Activated naive CD4-positive, alpha-beta T cell treated with anti-CD3 and anti-CD28 coated beads, Interleukin-2, amount 50 U/mL, for 72 hours (primary cell): ENCODE results near the gene EGFR. TPM values are rescaled to one million over a fixed set of nuclear protein-coding genes. Genes with fewer than 3 reads are reported as not detected.

ENCODE experiments used
- ATAC-seq, 2 donors: fragments of 150-1000 bp; cut with Tn5 transposase; 2 replicates each; pipeline ENCODE4 v1.10.0; 2021; ENCODE audit warnings: mild to moderate bottlenecking in 2 of 2, moderate library complexity in 2 of 2
- DNase-seq, 2 donors: peaks; one replicate each; pipeline ENCODE4 v3.0.0; 2021 to 2022; ENCODE audit warnings: low spot score in 2 of 2
- H3K27ac Mint-ChIP-seq, 2 donors: one replicate each; pipeline ENCODE4 v1.8.0; 2022; ENCODE audit warnings: mild to moderate bottlenecking in 2 of 2, mixed read lengths in 2 of 2
- H3K36me3 Mint-ChIP-seq, 2 donors: one replicate each; pipeline ENCODE4 v1.8.0; 2022; ENCODE audit warnings: mixed read lengths in 2 of 2
- H3K9me3 Mint-ChIP-seq, 2 donors: one replicate each; pipeline ENCODE4 v1.8.0; 2022; ENCODE audit warnings: mixed read lengths in 2 of 2
- total RNA-seq, 2 donors: library from RNA; stranded (reverse); gene quantifications; one replicate each; pipeline ENCODE4 v1.2.3, GENCODE V29; 2022

The EGFR gene
- total RNA-seq, 2 donors from 2014 or later, result not detected

DNA sequence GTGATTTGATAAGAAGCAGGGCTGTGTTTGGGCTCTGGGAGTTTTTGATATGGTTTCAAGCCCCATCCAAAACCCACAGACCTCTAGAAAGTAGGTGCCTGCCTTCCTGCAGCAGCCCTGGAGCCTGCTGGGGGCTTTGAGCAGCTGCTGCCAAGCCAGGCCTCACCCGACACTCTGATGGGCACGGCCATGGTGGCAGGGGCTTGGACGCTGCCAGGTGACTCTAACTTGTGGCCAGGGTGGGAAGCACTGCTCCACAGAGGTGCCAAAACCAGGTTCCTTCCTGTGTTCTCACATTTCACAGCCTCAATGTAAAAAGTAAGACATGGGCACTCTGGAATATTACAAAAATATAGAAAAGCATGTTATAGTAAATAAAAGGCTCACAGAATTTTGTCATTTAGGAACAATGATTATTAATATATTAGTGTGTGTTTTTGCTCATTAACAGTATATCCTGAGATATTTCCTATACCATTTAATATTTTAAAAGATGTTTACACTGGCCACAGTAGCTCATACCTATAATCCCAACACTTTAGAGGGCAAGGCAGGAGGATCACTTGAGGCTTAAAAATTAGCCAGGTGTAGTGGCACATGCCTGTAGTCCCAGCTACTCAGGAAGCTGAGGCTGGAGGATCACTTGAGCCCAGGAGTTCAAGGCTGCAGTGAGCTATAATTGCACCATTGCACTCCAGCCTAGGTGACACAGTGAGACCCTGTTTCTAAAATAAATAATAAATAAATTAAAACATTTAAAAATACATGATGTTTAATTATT, 95.1 kb downstream of the EGFR start:
- H3K36me3 Mint-ChIP-seq, result no peaks in the 10 kb centered on the region
- no peak overlapping the region for H3K27ac Mint-ChIP-seq
- DNase-seq, result no peak
- no peaks in the 10 kb centered on the region for H3K9me3 Mint-ChIP-seq
- ATAC-seq, result no peak

DNA sequence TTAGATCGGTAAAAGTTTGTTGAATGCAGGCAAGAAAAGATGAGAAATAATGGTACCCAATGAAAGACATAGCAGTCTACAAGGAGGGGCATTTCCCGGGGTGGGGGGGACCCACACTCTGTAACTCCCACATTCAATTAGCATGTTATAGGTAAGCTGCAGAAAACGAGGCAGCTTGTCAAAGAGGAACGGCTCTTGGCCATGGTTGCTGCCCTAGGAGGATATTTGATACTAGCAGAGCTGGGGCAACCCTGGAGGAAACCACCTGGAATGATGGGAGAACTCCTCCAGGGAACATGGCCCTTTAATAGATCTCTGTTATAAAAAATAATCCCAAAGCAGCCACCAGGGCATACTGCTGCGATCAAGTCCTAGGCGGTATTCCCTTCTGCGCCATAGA, 98.5 kb downstream of the EGFR start:
- no peak overlapping the region for H3K27ac Mint-ChIP-seq
- ATAC-seq (no peak), DNase-seq (no peak)
- no peaks in the 10 kb centered on the region for H3K36me3 Mint-ChIP-seq
- H3K9me3 Mint-ChIP-seq, result no peaks in the 10 kb centered on the region

DNA sequence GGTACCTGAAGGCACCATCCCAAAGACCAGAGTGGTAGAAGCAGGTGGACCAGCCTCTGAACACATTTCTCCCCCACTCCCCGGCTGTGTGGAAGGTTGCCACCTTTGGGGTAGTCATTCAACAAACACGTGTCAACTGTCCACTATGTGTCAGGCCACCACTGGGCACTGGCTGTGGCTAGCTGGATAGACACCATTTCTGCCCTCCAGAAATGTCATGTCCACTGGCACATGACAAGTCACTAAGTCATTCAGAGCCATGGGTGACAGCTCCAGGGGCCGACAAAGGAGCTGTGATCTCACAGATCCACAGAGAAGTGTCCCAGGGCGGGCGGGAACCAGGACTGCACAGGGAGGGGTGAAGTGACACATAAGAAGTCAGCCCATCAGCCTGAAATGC, 99.6 kb downstream of the EGFR start:
- Mint-ChIP-seq H3K36me3 (no peaks in the 10 kb centered on the region), H3K9me3 (no peaks in the 10 kb centered on the region), H3K27ac (no peak overlapping the region)
- DNase-seq (no peak), ATAC-seq (no peak)

DNA sequence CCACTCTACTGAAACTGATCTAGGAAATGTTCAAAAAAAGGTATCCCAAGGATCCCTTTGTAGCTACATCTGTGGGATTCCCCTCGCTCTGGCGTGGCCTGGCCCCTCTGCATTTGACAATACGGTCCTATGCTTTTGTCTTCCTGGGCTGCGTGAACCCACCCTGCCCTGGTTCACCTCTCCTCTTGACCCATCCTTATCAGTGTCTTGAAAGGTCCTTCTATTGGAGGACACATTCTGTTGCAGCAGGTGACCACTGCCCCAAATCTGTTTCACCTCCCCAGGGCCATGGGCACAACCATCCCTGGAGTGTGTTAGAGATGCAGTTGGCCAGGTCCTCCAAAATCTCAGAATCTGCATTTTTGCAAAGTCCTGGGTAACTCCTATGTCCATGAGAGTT, 100.8 kb downstream of the EGFR start:
- ATAC-seq (no peak), DNase-seq (no peak)
- H3K27ac Mint-ChIP-seq, result no peak overlapping the region
- no peaks in the 10 kb centered on the region for H3K36me3 Mint-ChIP-seq
- no peaks in the 10 kb centered on the region for H3K9me3 Mint-ChIP-seq

DNA sequence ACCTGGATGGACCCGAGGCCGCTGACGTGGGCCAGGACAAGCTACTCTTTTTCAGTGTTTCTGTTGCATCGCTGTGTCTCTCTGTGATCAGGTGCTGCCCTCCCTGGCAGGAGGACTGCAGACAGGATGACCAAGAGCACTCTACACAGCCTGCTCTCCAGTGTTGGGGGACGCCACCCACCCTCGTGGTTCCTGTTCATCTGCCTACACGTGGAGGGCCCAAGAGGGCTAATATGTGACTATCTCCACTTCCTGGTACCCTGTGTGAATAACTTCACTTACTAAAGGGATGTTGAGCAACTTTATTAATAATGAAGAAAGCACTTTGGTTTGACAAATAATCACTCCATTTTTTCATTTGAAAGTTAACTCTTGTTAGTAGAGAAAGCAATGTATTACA, 101.3 kb downstream of the EGFR start:
- H3K36me3 Mint-ChIP-seq, result no peaks in the 10 kb centered on the region
- ATAC-seq, result no peak
- DNase-seq, result no peak
- no peaks in the 10 kb centered on the region for H3K9me3 Mint-ChIP-seq
- H3K27ac Mint-ChIP-seq, result no peak overlapping the region

DNA sequence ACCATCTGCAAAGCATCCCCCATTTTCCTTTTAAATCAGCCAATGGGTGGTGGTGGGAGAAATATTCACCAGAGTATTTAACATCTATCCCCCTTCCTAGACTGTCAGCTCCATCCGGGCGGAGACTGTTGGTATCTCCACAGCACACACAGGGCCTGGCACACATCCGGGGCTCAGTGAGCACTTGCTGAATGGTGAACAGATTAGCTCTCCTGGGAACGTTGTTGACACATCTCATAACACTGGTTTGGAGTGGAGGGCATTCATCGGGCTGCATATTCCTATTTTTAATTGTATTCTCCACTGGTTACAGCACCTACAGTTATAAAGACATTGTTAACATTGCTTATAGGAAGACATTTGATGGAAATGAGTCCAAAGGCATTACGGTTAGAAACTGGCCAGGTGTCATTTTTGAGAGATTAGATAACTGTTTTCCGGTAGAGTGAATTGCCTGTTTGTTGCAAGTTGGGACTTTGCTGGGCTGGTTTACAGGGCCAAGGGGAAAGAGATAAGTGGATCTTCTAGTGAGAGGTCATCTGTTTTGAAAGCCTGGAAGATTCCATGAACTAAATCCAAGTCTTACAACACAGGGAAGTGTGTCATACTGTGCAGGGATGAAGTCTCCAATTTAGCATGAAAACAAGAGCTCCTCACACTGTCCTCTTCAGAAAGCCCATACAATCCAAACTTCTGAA, 101.8 kb downstream of the EGFR start:
- H3K36me3 Mint-ChIP-seq, result no peaks in the 10 kb centered on the region
- no peak overlapping the region for H3K27ac Mint-ChIP-seq
- no peaks in the 10 kb centered on the region for H3K9me3 Mint-ChIP-seq
- ATAC-seq, result no peak
- no peak for DNase-seq

DNA sequence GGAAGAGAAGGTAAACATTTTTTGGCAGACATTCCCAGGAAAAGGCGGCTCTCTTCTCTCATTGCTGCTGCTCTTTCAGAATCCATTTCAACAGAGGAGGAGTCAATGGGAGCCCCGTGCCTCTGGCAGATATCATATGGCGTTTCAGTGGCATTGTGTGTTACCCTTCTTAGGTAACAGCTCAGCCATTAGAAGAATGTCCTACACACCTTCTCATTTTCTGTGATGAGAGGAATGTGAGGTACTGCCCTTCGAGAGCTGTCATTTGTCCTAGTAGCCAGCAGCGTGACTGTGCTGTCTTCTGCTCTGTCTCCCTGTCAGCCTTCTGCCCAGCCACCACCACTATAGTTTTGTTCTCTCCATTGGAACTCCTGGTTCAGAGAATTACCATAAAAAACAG, 102.4 kb downstream of the EGFR start:
- H3K27ac Mint-ChIP-seq, result no peak overlapping the region
- DNase-seq (no peak), ATAC-seq (no peak)
- H3K36me3 Mint-ChIP-seq, result no peaks in the 10 kb centered on the region
- no peaks in the 10 kb centered on the region for H3K9me3 Mint-ChIP-seq

DNA sequence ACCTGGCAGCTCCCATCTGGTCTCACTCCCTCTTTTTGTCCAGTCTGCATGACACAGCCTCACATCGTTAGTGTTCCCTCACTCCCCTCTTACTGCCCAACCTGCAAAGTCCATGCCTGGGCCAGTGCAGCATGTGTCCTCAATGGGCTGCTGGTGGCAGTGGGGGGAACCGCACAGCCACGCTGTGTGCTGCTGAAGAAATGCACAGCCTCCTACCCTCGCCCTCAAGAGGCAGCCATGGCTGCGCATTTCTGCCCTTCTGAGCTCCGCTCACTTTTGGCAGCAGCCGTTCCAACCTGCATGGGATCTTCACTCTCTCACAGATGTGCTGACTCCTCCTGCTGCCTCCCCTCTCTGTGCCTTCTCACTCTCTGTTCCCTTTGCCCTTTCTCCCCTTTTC, 103.4 kb downstream of the EGFR start:
- H3K9me3 Mint-ChIP-seq, result no peaks in the 10 kb centered on the region
- no peaks in the 10 kb centered on the region for H3K36me3 Mint-ChIP-seq
- ATAC-seq (no peak), DNase-seq (no peak)
- H3K27ac Mint-ChIP-seq, result no peak overlapping the region

DNA sequence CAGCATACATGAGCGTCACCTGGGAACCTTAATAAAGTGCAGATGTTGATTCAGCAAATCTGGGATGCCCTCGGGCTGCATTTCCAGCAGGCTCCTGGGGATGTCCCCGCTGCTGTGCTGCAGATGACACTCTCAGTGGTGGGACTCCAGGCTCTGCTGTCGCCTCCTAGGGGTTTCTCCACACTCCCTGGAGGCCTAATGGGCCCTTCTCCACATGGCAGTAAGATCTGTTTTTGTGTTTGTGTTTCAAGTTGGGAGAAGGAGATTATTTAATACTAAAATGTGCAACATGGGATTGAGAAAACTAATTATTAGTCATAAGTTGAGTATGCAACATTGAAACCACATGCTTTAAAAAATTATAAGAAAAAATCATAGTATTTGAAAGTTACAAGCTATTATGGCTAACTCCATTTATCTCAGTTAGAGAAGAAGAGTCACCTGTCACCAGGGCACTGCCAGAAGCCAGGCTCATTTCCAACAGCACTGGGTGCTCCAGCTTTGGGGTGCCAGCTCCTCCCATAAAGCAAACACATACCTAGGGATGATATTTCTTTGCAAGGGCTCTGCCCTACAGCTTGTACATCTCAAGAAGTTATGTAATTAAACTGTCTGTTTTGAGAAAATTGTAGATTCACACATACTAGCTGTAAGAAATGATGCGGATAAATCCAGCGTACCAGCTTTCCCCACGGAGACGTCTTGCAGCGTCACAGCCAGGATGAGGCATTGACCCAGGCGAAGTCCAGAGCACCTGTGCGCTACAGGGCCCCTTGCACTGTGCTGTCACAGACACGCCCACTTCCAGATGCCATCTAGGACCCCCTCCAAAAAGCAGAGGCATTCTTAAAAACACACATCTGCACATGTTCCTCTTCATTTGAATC, 106.4 kb downstream of the EGFR start:
- H3K9me3 Mint-ChIP-seq, result no peaks in the 10 kb centered on the region
- H3K27ac Mint-ChIP-seq, result no peak overlapping the region
- ATAC-seq (no peak), DNase-seq (no peak)
- H3K36me3 Mint-ChIP-seq, result no peaks in the 10 kb centered on the region

DNA sequence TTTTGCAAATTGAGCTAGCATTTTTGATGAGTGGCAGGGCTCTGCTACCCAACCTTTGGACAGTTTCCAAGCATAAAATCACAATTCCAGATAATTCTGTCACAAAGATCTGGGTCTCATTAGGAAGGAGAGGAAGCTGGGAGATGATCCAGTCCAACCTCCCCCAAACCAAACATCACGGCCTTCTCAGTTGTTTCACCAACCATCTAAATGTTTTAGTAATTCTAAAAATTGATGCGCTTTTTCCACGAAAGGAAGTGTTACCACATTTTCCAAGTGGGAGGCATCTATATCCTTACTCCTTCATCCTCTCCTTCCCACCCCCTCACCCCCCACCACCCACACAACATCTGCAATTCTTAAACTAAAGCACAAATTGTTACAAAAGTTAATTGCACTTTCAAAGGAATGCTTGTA, 108.3 kb downstream of the EGFR start:
- ATAC-seq, result no peak
- Mint-ChIP-seq H3K27ac (no peak overlapping the region), H3K36me3 (no peaks in the 10 kb centered on the region), H3K9me3 (no peaks in the 10 kb centered on the region)
- DNase-seq, result no peak

DNA sequence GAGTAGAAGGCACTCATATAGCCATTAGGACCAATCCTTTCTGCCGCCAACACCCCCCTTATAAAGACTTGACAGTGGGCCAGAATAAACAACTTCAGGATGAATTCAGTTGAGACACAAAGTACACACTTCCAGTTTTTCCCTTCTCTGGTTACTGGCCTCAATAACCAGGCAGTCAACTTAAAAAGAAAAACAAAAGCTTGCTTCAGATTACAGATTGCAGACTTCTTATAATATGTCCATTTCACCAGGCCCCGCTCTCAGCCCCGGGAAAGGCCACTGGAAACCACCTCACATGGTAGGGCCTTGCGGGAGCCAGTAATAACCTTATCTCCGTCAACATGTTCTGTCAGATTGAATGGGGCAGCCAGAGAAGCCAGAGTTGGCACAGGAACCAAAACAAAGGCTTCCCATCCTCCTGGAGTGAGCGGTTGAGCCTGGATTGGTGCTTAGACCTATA, 108.8 kb downstream of the EGFR start:
- no peaks in the 10 kb centered on the region for H3K9me3 Mint-ChIP-seq
- no peak for ATAC-seq
- H3K27ac Mint-ChIP-seq, result no peak overlapping the region

DNA sequence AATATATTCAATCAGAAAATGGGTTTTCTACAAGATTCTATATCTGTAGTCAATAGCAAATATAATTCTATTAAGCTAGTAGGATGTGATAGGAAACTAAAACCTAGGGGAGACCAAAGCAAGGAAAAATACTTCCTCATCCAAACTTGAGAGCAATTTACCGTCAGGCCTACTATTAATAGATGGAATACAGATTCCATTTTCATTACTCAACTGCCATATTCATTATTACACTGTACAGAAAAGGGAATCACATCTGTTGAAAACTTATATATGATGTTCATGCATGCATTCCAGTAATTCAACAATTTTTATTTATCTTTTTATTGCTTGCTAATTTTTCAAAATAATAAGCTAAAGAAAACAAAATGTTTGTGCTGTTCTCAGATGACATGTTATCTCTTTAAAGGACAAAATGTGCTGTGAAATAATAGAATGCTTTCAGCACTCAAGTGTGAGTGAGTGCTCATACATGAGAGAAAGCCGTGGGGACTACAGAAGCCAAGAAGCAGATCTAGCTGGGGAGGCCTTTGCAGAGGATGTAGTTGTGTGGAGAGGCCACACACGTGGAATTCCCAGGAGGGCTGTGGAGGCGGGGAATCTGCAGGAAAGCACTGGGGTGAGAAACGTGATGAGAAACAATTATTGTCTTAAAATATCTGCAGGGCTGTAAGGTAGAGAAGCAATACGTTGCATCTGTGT, 110.0 kb downstream of the EGFR start:
- H3K36me3 Mint-ChIP-seq, result no peaks in the 10 kb centered on the region

More for the DNA sequence above, 108.8 kb downstream of the EGFR start:
- no peaks in the 10 kb centered on the region for H3K36me3 Mint-ChIP-seq
- DNase-seq, result no peak

DNA sequence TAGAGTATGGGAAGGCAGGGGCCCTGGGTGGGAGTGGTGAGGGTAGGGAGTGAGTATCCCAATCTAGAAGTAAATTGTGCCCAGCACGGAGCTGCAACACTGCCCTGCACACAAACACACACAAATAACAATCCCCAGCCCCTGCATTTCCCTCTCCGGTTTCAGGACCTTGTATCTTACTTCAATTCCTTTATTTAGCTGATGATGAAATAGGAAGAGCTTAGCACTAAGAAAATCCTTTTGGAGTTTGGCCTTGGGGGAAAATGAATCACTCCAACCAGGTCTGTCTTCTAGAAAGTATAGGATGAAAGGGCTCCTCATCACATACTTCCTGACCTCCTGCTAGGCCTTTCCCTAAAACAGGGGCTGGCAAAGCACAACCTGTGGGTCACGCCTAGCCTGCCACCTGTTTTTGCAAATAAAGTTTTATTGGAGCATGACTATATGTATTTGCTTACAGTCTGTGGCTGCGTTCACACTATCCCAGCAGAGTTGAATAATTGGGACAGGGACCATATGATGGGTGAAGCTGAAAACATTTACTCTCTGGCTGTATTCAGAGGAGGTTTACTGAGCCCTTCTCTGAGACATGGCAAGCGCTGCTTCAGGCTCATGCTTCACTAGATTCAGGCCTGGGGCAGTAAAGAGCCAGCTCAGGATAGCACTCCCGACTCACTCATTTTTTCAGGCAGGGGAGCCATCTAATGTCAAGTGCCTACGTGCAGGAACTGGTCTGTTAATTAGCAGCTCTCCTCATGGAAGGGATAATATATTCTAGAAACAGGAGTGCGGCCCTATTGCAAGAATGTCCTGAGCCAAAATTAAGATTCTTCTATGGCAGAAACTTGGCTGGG, 111.0 kb downstream of the EGFR start:
- no peak for ATAC-seq
- H3K36me3 Mint-ChIP-seq, result no peaks in the 10 kb centered on the region
- no peak overlapping the region for H3K27ac Mint-ChIP-seq

More for the DNA sequence above, 110.0 kb downstream of the EGFR start:
- Mint-ChIP-seq H3K9me3 (no peaks in the 10 kb centered on the region), H3K27ac (no peak overlapping the region)
- ATAC-seq (no peak), DNase-seq (no peak)

DNA sequence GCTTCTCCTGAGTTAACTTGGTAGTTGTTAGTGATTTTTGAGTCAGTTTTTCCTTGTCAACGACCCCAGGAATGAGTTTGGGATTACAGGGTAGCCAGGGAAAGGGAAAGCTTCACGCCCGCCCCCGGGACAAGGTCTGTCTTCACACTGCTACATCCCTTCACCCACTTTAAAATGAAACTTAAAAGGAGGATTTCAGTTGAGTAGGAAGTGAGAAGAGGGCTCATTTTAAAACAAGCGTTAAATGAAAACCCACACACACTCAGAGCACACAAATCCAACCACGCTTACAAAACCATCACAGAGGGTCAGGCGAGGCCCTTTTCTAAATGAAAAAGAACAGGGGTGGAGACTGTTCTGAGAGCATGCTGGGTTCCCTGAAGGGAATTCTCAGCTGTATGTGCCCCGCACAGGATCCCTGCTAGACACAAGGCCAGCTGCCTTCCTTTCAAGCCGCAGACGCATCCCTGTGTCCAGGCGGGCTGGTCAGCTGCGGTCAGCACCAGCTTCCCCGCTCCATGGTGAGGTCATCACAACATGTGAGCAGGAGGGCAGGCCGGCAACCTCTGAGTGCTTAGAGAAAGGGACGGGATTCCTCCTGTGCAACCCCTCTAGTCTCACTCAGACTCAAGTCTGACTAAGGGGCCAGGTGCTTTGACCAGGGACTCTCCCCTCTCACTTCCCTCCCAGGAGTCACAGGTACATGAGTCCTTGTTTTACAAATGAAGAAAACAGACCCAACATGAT, 111.8 kb downstream of the EGFR start:
- no peak for DNase-seq
- ATAC-seq, result peak; percentile 32 to 35
- no peaks in the 10 kb centered on the region for H3K9me3 Mint-ChIP-seq
- H3K36me3 Mint-ChIP-seq, result no peaks in the 10 kb centered on the region
- no peak overlapping the region for H3K27ac Mint-ChIP-seq

More for the DNA sequence above, 111.0 kb downstream of the EGFR start:
- H3K9me3 Mint-ChIP-seq, result no peaks in the 10 kb centered on the region
- no peak for DNase-seq
